ENCODE results near the gene ACOT6.
"Not testable (repeated sequence)": the region's sequence is repeated elsewhere in the genome, so short reads cannot be mapped to it uniquely, and the experiment has no call there.

The ACOT6 gene, protein sequence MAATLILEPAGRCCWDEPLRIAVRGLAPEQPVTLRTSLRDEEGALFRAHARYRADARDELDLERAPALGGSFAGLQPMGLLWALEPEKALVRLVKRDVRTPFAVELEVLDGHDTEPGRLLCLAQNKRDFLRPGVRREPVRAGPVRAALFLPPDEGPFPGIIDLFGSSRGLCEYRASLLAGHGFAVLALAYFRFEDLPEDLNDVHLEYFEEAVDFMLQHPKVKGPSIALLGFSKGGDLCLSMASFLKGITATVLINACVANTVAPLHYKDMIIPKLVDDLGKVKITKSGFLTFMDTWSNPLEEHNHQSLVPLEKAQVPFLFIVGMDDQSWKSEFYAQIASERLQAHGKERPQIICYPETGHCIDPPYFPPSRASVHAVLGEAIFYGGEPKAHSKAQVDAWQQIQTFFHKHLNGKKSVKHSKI

DNA sequence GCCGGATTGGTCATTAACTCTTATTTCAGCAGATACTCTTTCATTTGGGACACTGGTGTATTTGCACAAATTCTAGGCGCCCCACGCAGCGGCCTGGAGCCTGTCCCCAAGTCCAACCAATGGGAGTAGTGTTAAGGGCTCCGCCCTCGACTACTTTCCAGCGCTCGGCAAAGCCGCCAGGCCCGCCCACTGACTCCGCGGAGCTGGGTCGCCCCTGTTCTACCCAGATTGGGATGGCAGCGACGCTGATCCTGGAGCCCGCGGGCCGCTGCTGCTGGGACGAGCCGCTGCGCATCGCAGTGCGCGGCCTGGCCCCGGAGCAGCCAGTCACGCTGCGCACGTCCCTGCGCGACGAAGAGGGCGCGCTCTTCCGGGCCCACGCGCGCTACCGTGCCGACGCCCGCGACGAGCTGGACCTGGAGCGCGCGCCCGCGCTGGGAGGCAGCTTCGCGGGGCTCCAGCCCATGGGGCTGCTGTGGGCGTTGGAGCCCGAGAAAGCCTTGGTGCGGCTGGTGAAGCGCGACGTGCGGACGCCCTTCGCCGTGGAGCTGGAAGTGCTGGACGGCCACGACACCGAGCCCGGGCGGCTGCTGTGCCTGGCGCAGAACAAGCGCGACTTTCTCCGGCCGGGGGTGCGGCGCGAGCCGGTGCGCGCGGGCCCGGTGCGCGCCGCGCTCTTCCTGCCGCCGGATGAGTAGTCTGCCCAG is at the start of gene ACOT6:
Gene ACOT6 (plus strand): TSS at position 179 of the 707 bp plus-strand sequence. CDS start 55 bp downstream, at position 234.
- DNase-seq: peak; percentile 79

DNA sequence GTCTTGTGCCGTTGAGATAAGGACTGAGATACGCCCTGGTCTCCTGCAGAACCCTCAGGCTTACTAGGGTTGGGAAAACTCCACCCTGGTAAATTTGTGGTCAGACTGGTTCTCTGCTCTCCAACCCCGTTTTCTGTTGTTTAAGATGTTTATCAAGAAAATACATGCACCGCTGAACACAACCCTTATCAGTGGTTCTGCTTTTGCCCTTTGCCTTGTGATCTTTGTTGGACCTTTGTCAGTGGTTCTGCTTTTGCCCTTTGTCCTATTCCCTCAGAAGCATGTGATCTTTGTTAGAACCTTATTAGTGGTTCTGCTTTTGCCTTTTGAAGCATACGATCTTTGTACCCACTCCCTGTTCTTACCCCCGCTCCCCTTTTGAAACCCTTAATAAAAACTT is 49.6 kb upstream of the ACOT6 start:
- DNase-seq: not testable (repeated sequence)

DNA sequence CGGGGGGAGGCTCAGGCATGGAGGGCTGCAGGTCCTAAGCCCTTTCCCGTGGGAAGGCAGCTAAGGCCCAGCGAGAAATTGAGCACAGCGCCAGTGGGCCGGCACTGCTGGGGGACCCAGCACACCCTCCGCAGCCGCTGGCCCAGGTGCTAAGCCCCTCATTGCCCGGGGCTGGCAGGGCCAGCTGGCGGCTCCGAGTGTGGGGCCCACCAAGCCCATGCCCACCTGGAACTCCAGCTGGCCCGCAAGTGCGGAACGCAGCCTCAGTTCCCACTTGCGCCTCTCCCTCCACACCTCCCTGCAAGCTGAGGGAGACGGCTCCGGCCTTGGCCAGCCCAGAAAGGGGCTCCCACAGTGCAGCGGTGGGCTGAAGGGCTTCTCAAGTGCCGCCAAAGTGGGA is 45.9 kb upstream of the ACOT6 start:
- DNase-seq: not testable (repeated sequence)

DNA sequence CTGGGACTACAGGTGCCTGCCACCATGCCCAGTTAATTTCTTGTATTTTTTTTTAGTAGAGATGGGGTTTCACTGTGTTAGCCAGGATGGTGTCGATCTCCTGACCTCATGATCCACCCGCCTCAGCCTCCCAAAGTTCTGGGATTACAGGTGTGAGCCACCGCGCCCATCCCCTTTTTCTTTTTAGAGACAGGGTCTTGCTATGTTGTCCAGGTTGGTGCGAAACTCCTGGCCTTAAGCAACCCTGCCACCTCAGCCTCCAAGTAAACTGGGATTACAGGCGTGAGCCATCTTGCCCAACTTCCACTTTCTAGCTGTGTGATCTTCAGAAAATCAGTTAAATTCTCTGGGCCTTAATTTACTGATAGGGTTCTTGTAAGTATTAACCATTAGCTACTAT is 45.4 kb upstream of the ACOT6 start:
- not testable (repeated sequence) for DNase-seq

DNA sequence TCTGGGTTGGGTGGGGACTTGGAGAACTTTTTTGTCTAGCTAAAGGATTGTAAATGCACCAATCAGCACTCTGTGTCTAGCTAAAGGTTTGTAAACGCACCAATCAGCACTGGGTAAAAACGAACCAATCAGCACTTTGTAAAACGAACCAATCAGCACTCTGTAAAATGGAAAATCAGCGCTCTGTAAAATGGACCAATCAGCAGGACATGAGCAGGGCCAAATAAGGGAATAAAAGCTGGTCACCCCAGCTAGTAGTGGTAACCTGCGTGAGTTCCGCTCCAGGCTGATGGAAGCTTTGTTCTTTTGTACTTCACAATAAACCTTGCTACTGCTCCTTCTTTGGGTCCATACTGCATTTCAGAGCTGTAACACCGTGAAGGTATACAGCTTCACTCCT is 45.0 kb upstream of the ACOT6 start:
- DNase-seq: no peak

DNA sequence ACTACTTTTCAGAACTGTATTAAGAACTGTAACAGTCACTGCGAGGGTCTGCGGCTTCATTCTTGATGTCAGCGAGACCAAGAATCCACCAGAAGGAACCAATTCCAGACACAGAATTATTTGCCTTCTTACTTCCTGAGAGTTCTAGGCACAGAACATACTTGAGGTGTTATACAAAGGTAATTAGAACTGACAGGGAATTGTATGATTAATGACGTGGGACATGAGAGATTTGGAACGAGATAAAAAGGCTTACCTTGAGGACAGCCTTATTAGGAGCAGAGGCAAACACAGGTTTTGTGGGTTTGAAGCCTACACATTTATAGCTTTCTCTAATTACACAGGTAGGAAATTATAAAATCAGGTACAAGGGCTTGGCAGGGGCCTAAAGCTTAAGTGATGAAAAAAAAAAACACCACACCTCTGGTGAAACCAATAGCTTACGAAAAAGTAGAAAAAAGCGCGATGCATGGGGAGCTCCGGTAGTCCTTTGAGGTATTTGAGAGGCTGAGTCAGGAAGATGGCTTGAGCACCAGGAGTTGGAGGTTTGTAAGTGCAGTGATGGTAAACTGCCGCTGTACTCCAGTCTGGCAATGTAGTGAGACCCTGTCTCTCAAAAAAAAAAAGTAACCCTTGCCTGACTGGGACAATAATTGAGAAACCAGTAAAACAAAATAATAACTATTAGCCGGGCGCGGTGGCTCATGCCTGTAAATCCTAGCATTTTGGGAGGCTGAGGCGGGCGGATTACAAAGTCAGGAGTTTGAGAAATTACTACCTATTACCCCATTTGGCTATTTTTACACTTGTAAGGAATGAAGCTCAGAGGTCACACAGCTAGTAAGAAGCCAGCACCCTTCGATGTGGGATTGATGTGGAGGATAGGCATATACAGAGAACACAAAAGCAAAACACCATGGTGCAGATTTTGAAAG is 44.1 kb upstream of the ACOT6 start:
- DNase-seq: peak; percentile 43

DNA sequence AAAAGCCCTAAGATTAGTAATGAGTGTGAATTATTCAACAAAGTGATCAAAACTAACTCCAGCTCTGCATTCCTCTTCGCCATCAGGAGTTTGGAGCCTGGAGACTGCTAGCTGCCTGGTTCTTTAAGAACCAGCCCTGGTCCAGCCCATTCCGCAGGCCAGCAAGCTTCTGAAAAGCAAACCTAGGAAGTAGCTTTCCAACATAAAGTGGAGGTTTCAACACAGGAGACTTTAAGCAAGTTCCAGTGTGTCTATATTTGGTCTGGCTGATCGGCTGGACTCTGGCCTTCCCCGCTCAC is 43.5 kb upstream of the ACOT6 start:
- DNase-seq: not testable (repeated sequence)

DNA sequence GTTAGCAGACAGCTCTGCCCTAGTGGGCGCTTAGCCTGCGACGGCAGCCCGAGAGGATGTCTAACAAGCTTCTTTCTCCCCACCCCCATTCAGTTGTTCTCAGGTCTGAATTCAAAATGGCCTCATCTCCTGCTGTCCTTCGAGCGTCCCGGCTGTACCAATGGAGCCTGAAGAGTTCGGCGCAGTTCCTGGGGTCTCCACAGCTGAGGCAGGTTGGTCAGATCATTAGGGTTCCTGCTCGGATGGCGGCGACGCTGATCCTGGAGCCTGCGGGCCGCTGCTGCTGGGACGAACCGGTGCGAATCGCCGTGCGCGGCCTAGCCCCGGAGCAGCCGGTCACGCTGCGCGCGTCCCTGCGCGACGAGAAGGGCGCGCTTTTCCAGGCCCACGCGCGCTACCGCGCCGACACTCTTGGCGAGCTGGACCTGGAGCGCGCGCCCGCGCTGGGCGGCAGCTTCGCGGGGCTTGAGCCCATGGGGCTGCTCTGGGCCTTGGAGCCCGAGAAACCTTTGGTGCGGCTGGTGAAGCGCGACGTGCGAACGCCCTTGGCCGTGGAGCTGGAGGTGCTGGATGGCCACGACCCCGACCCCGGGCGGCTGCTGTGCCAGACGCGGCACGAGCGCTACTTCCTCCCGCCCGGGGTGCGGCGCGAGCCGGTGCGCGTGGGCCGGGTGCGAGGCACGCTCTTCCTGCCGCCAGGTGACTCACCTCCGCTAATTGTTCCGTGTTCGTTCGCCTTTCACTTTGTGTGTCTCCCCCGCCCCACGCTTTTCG is 42.9 kb upstream of the ACOT6 start, which contains the start of gene ACOT2:
Gene ACOT2 (plus strand): TSS at position 29 of the 774 bp plus-strand sequence. CDS start 28 bp downstream, at position 57.
- DNase-seq: peak; percentile 85

DNA sequence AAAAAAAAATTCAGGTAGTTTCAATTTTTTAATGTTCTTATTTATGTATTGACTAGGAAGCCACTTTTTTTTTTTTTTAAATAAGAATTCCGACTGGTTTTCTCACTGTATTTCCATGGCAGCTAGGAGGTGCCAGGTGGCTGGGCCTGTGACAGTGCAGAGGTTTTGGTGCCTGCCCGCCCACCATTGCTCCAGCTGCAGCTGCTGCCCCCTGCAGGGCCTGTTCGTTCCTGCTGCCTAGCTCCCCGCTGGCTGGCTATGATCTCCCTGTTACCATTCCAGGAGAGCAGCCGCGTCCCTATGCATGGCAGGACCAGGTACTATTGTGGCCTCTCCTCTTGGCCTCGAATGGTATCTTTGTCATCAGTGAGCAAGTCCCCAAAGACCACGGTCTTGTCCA is 41.4 kb upstream of the ACOT6 start:
- DNase-seq: peak; percentile 79

DNA sequence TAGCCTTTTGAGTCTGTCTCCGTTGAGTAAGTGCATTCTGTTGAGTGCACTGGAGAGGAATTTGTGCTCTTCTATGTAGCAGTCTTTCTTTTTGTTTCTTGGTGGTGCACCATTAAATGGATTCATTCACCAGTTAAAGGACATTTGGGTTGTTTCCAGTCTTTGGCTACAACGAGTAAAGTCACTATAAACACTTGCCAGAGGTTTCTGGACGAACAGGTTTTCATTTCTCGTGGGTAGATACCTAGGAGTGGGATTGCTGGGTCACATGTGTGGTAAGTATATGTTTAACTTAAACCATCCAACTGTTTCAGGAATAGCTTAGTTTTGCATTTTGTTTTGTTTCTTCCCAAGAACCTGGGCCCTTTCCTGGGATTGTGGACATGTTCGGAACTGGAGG is 39.3 kb upstream of the ACOT6 start:
- not testable (repeated sequence) for DNase-seq

DNA sequence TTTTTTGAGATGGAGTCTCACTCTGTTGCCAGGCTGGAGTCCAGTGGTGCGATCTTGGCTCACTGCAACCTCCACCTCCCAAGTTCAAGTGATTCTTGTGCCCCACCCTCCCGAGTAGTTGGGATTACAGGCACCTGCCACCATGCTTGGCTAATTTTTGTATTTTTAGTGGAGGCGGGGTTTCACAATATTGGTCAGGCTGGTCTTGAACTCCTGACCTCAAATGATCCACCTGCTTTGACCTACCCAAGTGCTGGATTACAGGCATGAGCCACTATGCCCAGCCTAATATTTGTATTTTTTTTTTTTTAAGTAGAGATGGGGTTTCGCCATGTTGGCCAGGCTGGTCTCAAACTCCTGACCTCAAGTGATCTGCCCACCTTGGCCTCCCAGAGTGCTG is 38.6 kb upstream of the ACOT6 start:
- not testable (repeated sequence) for DNase-seq

DNA sequence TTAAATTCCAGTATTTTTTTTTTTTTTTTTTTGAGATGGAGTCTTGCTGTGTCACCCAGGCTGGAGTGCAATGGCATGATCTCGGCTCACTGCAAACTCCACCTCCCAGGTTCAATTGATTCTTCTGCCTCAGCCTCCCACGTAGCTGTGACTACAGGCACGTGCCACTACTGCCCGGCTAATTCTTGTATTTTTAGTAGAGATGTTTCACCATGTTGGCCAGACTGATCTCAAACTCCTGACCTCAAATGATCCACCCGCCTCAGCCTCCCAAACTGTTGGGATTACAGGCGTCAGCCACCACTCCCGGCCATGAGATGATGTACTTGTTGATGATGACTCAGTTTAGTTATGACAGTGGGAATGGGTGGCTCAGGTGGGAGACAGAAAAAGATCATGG is 38.1 kb upstream of the ACOT6 start:
- DNase-seq: not testable (repeated sequence)

DNA sequence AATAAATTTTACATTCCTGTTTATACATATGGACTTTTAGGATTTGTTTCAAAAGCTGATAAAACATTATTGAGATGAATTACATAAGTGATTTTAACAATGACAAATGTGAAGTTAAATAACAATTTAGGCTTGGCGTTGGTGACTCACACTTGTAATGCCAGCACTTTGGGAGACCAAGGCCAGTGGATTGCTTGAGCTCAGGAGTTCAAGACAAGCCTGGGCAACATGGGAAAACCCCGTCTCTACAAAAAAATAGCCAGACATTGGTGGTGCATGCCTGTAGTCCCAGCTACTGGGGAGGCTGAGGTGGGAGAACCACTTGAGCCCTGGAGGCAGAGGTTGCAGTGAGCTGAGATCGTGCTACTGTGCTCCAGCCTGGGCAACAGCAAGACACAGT is 35.9 kb upstream of the ACOT6 start:
- DNase-seq: no peak

DNA sequence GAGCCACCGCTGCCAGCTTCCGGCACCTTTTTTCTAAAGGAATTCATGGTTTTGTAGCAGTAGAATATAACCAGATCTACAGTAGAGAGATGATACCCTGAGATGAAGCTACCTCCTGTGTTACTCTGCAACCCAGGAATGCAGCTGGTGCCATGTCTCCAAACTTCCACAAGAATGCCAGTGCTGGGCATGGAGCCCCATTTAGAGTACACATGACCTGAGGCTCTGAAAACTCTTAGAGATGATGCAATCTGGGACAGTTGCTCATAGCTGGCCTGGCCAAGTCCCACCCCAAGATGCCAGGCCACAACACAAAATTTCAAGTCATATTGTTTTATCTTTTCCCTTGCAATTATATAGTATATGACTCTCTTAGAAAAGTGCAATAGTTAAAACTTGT is 35.1 kb upstream of the ACOT6 start:
- not testable (repeated sequence) for DNase-seq

DNA sequence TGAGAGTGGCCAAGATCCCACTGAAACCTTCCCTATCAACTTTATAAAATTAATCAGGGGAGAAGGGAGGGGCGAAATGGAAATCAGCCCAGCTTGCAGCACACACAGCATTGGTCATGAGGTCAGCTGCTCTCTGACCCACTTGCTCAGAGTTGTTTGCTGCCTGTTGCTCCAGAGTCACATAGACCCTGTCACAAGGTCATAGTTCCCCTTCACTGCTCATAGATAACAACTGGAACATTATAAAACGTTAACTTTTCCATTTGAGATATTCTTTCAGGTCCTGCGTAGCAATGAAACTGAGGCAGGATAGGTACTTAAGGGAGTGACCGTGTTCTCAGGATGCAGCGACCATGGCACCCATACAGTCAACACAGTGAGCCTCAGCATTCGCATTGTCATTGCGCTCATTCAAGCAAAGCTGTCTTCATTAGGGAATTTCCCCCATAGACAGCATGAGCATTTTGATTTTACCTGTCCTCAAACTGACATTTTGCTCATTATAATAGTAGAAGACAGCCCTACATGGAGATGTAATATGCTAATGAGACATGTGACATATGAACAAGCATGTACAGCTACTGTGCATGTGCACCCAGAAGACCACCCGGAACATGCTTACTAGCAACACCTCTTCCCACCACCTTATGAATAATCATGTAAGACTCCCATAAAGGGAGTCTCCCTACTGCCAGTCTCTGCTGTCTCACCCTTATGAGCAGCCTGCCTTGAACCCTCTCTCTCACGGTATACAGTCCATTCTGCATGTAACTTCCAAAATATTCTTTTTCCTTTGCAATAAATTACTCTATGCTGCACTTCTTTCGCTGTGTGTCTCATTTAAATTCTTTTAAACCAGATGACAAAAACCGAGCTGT is 30.0 kb upstream of the ACOT6 start:
- not testable (repeated sequence) for DNase-seq

DNA sequence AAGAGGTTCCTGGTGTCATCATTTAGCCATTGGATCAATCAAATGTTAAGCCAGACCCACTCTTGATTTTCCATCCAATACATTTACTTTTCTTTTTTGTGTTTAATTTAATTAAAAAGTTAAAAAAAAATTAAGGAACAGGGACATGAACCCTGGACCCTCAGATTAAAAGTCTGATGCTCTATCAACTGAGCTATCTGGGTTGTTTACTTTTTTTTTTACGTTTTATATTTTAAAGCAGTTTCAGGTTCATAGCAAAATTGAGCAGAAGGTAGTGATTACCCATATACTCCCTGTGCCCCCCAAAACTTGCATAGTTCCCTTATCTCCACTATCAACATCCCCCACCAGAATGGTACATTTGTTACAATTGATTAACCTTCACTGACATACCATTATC is 23.6 kb upstream of the ACOT6 start:
- no peak for DNase-seq

DNA sequence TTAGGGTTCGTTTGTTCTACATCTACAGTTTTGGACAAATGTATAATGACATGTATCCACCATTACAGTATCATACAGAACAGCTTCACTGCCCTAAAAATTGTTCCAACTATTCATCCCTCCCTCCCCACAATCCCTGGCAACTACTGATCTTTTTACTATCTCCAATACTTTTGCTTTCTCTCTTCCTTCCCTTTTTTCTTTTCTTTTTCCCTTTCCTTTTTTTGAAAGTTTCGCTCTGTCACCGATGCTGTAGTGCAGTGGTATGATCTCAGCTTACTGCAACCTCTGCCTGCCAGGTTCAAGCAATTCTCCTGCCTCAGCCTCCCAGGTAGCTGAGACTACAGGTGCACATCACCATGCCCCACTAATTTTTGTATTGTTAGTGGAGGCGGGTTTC is 23.2 kb upstream of the ACOT6 start:
- DNase-seq: no peak

DNA sequence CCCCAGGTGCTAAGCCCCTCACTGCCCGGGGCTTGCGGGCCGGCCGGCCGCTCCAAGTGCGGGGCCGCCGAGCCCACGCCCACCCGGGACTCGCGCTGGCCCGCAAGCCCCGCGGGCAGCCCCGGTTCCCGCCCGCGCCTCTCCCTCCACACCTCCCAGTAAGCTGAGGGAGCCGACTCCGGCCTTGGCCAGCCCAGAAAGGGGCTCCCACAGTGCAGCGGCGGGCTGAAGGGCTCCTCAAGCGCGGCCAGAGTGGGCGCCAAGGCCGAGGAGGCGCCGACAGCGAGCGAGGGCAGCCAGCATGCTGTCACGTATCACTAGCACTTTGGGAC is 21.7 kb upstream of the ACOT6 start:
- DNase-seq: not testable (repeated sequence)

DNA sequence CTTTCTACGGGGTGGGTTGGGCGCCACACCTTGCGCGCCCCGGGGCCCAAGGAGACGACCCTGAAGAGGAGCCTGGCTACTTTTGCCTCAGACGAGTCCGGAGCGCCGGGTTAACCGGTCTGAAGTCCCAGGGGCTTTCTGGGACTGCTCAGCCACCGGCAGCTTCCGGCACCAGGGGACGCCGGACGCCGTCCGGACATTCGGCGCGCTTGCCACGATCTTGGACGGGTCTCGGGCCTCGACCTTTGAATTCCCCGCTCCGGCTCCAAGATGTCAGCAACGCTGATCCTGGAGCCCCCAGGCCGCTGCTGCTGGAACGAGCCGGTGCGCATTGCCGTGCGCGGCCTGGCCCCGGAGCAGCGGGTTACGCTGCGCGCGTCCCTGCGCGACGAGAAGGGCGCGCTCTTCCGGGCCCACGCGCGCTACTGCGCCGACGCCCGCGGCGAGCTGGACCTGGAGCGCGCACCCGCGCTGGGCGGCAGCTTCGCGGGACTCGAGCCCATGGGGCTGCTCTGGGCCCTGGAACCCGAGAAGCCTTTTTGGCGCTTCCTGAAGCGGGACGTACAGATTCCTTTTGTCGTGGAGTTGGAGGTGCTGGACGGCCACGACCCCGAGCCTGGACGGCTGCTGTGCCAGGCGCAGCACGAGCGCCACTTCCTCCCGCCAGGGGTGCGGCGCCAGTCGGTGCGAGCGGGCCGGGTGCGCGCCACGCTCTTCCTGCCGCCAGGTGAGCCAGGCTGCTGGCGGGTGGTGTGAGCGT is 20.4 kb upstream of the ACOT6 start, which contains the start of gene ACOT4:
Gene ACOT4 (plus strand): TSS at position 184 of the 760 bp plus-strand sequence. CDS start 87 bp downstream, at position 271.
- DNase-seq: peak; percentile 57

DNA sequence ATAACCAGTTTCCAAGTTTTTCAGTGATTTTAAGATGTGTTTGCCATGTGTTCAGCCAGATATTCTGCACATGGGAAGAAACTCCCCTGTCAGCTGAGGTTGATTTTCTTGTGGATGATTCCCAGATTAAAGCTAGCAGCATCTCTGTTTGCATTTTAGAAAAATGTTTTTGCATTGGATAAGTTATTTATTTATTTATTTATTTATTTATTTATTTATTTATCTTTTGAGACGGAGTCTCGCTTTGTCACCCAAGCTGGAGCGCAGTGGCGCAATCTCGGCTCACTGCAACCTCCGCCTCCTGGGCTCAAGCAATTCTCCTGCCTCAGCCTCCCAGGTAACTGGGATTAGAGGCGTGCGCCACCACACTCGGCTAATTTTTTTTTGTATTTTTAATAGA is 17.8 kb upstream of the ACOT6 start:
- DNase-seq: no peak

DNA sequence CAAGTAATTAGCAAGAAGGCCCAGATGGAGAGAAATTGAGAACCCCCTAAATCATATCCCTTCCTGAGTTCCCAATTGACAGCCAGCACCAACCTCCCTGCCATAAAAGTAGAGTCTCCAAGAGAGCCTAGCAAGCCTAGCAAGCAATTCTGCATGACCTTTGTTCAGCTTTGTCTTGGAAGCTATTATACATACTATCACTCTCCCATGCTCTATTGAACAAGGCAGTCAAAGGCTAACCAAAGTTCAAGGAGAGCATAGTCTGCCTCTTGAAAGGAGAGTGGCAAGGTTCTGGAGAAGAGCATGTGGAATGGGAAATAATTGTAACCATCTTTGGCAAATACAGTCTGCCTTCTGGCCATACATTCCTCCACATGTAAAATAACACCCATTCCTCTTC is 12.8 kb upstream of the ACOT6 start:
- DNase-seq: no peak
